SK-N-SH (cell line): Measurements from ENCODE around the gene ANGPTL8. TPM values are rescaled to one million over a fixed set of nuclear protein-coding genes. Genes with fewer than 3 reads are reported as not detected.
A peak's percentile ranks its signal among the peaks of the same experiment; 100 is the strongest.

Source experiments
- CTCF ChIA-PET: fragments of 300-600, 350-600 bp; formaldehyde crosslinking; extraction: SDS; loops from one replicate; lab custom pipeline; 2021; lab: Yijun Ruan, JAX
- POLR2A ChIA-PET: fragments of 350-600 bp; sonication (Branson Sonifier 250); formaldehyde crosslinking; extraction: SDS; loops from one replicate; lab custom pipeline; 2020; ENCODE audit warnings: antibody characterized with exemption, inconsistent platforms; lab: Yijun Ruan, JAX
- DNase-seq: peaks from one replicate; pipeline ENCODE4 v3.0.0; 2012
- H2AFZ ChIP-seq: fragments of 200-600 bp; sonication (generic); 2 replicates; pipeline ENCODE4 v1.8.1; 2016; ENCODE audit warnings: antibody characterized with exemption, mild to moderate bottlenecking, low read depth
- H3F3A ChIP-seq: fragments of 200-600 bp; sonication (generic); replicated peaks from 2 replicates; pipeline ENCODE3; 2016; ENCODE audit warnings: antibody characterized with exemption, mild to moderate bottlenecking; ENCODE audit not compliant: insufficient read depth
- H3K27ac ChIP-seq, 2 experiments: fragments of 200-500 bp in 1 of 2; fragments of 200-600 bp in 1 of 2; sonication (Bioruptor generic) in 1 of 2; sonication (generic), shearing (Covaris generic) in 1 of 2; 2 replicates each; pipeline versions ENCODE4 v1.5.1 to v1.6.1; 2014 to 2016; ENCODE audit warnings: low read depth in 2 of 2, inconsistent platforms in 1 of 2, low read length in 1 of 2, mild to moderate bottlenecking in 1 of 2, mixed read lengths in 1 of 2
- H3K27me3 ChIP-seq: fragments of 200-600 bp; sonication (generic), shearing (Covaris generic); 2 replicates; pipeline ENCODE4 v1.6.1; 2016; ENCODE audit warnings: mixed run types; ENCODE audit not compliant: insufficient read depth
- H3K36me3 ChIP-seq, 2 experiments: fragments of 200-500 bp in 1 of 2; fragments of 200-600 bp in 1 of 2; sonication (Bioruptor generic) in 1 of 2; sonication (generic) in 1 of 2; replicated peaks in 1 of 2; 2 replicates each; pipeline versions ENCODE3 to v1.5.1; 2014 to 2016; ENCODE audit warnings: low read length in 1 of 2, mild to moderate bottlenecking in 1 of 2; ENCODE audit not compliant: insufficient read depth in 2 of 2, control insufficient read depth in 1 of 2
- H3K4me1 ChIP-seq, 2 experiments: fragments of 200-500 bp in 1 of 2; fragments of 200-600 bp in 1 of 2; sonication (Bioruptor generic) in 1 of 2; sonication (generic), shearing (Covaris generic) in 1 of 2; 2 replicates each; pipeline versions ENCODE4 v1.5.1 to v1.6.1; 2014 to 2016; ENCODE audit warnings: low read depth in 1 of 2, low read length in 1 of 2, mixed run types in 1 of 2; ENCODE audit not compliant: insufficient read depth in 2 of 2, control insufficient read depth in 1 of 2
- H3K4me2 ChIP-seq: fragments of 200-600 bp; sonication (generic), shearing (Covaris generic); 2 replicates; pipeline ENCODE4 v1.6.1; 2017; ENCODE audit warnings: mixed run types
- H3K4me3 ChIP-seq, 2 experiments: fragments of 200-500 bp in 1 of 2; fragments of 200-600 bp in 1 of 2; sonication (Bioruptor generic) in 1 of 2; sonication (generic), shearing (Covaris generic) in 1 of 2; 2 replicates each; pipeline versions ENCODE4 v1.5.1 to v1.8.1; 2014 to 2016; ENCODE audit warnings: low read depth in 2 of 2, inconsistent platforms in 1 of 2, low read length in 1 of 2, mild to moderate bottlenecking in 1 of 2, mixed read lengths in 1 of 2, moderate library complexity in 1 of 2
- H3K79me2 ChIP-seq: fragments of 200-600 bp; sonication (generic); 2 replicates; pipeline ENCODE4 v1.8.1; 2017; ENCODE audit warnings: mild to moderate bottlenecking; ENCODE audit not compliant: insufficient read depth
- H3K9ac ChIP-seq: fragments of 200-600 bp; sonication (generic); 2 replicates; pipeline ENCODE4 v1.6.1; 2017; ENCODE audit warnings: mixed run types
- H3K9me2 ChIP-seq: fragments of 200-600 bp; sonication (generic); 2 replicates; pipeline ENCODE4 v1.6.1; 2017; ENCODE audit warnings: mixed run types
- H3K9me3 ChIP-seq: fragments of 200-600 bp; sonication (generic); 2 replicates; pipeline ENCODE4 v1.6.1; 2017; ENCODE audit warnings: mixed run types, mild to moderate bottlenecking, moderate library complexity
- H4K20me1 ChIP-seq: fragments of 200-600 bp; sonication (generic); 2 replicates; pipeline ENCODE4 v1.6.1; 2017; ENCODE audit warnings: mild to moderate bottlenecking, mixed run types; ENCODE audit not compliant: insufficient read depth
- CHD2 ChIP-seq: fragments of 150-350 bp; IDR thresholded peaks from 2 replicates; pipeline ENCODE4 v1.6.1; 2018; ENCODE audit warnings: low read length; ENCODE audit not compliant: partially characterized antibody
- ELF1 ChIP-seq: IDR thresholded peaks from 2 replicates; pipeline ENCODE4 v1.4.0; 2012
- EP300 ChIP-seq, 2 experiments: IDR thresholded peaks; 2 replicates each; pipeline versions ENCODE4 v1.4.0 to v1.6.1; 2012; ENCODE audit warnings: borderline replicate concordance in 1 of 2, low read depth in 1 of 2, low read length in 1 of 2
- EZH2phosphoT487 ChIP-seq: fragments of 200-600 bp; sonication (generic); IDR thresholded peaks from 2 replicates; pipeline ENCODE4 v1.6.1; 2017; ENCODE audit warnings: low read depth, mixed run types, mild to moderate bottlenecking, antibody characterized with exemption, moderate library complexity, borderline replicate concordance
- FOSL2 ChIP-seq: IDR thresholded peaks from 2 replicates; pipeline ENCODE4 v1.4.0; 2012; ENCODE audit warnings: low read depth, mild to moderate bottlenecking, moderate library complexity, borderline replicate concordance
- FOXM1 ChIP-seq: IDR thresholded peaks from 2 replicates; pipeline ENCODE4 v1.4.0; 2012; ENCODE audit warnings: low read depth, mild to moderate bottlenecking
- GABPA ChIP-seq: IDR thresholded peaks from 2 replicates; pipeline ENCODE4 v1.4.0; 2012; ENCODE audit warnings: low read depth, mild to moderate bottlenecking
- JUND ChIP-seq: IDR thresholded peaks from 2 replicates; pipeline ENCODE4 v1.4.0; 2012
- MEF2A ChIP-seq: IDR thresholded peaks from 2 replicates; pipeline ENCODE4 v1.4.0; 2012; ENCODE audit warnings: low read depth, borderline replicate concordance
- MXI1 ChIP-seq: IDR thresholded peaks from 2 replicates; pipeline ENCODE4 v1.6.1; 2012; ENCODE audit warnings: mild to moderate bottlenecking, low read depth, low read length, improper control_type of control experiment
- NFIC ChIP-seq: IDR thresholded peaks from 2 replicates; pipeline ENCODE4 v1.4.0; 2012; ENCODE audit warnings: borderline replicate concordance
- NRF1 ChIP-seq: IDR thresholded peaks from 2 replicates; pipeline ENCODE4 v1.6.1; 2012; ENCODE audit warnings: low read depth, mild to moderate bottlenecking, low read length
- POLR2AphosphoS5 ChIP-seq: IDR thresholded peaks from 2 replicates; pipeline ENCODE4 v1.6.1; 2012; ENCODE audit warnings: low read depth, low read length
- RAD21 ChIP-seq: IDR thresholded peaks from 2 replicates; pipeline ENCODE4 v1.6.1; 2012; ENCODE audit warnings: mild to moderate bottlenecking, low read length
- RCOR1 ChIP-seq: fragments of 150-350 bp; IDR thresholded peaks from 2 replicates; pipeline ENCODE4 v1.6.1; 2017; ENCODE audit warnings: antibody characterized with exemption, low read length
- RFX5 ChIP-seq: IDR thresholded peaks from 2 replicates; pipeline ENCODE4 v1.6.1; 2012; ENCODE audit warnings: mild to moderate bottlenecking, improper control_type of control experiment, low read length
- RXRA ChIP-seq: IDR thresholded peaks from 2 replicates; pipeline ENCODE4 v1.4.0; 2012; ENCODE audit warnings: low read depth, mild to moderate bottlenecking, borderline replicate concordance
- SIN3A ChIP-seq: IDR thresholded peaks from 2 replicates; pipeline ENCODE4 v1.6.1; 2012; ENCODE audit warnings: low read depth, mild to moderate bottlenecking, low read length, moderate library complexity, borderline replicate concordance
- SMC3 ChIP-seq: IDR thresholded peaks from 2 replicates; pipeline ENCODE4 v1.6.1; 2012; ENCODE audit warnings: low read depth, low read length, improper control_type of control experiment
- TEAD4 ChIP-seq: IDR thresholded peaks from 2 replicates; pipeline ENCODE4 v1.4.0; 2012; ENCODE audit warnings: mild to moderate bottlenecking, borderline replicate concordance; ENCODE audit not compliant: insufficient read depth
- WGBS: methylation state at CpG from one replicate; pipeline ENCODE4 v1.1.6; 2017; ENCODE audit warnings: low lambda C conversion rate; 5-methylcytosine and 5-hydroxymethylcytosine counted together
- polyA plus RNA-seq, 3 experiments: library from polyadenylated mRNA; depleted of rRNA; stranded (reverse); fragments of >200 nt; gene quantifications; 2 replicates each; pipeline ENCODE4 v1.2.3, GENCODE V29; 2012
- TF ChIP-seq, protein P1 (sequence below): fragments of 150-350 bp; IDR thresholded peaks from 2 replicates; pipeline ENCODE4 v1.6.1; 2017; ENCODE audit warnings: antibody characterized with exemption, low read length, low read depth, borderline replicate concordance
- TF ChIP-seq, protein P2 (sequence below): fragments of 150-350 bp; IDR thresholded peaks from 2 replicates; pipeline ENCODE4 v1.6.1; 2016; ENCODE audit warnings: mild to moderate bottlenecking, low read depth, low read length
- TF ChIP-seq, protein P3 (sequence below): IDR thresholded peaks from 2 replicates; pipeline ENCODE4 v1.4.0; 2012; ENCODE audit warnings: low read depth, borderline replicate concordance
- TF ChIP-seq, protein P4 (sequence below): IDR thresholded peaks from 2 replicates; pipeline ENCODE4; 2012
- TF ChIP-seq, protein P5 (sequence below): IDR thresholded peaks from 2 replicates; pipeline ENCODE4 v1.4.0; 2012; ENCODE audit warnings: low read depth, borderline replicate concordance

The ANGPTL8 gene
- polyA plus RNA-seq, 1 of the 3 experiments (the other 2 are of a cell fraction): 0.21 TPM

DNA sequence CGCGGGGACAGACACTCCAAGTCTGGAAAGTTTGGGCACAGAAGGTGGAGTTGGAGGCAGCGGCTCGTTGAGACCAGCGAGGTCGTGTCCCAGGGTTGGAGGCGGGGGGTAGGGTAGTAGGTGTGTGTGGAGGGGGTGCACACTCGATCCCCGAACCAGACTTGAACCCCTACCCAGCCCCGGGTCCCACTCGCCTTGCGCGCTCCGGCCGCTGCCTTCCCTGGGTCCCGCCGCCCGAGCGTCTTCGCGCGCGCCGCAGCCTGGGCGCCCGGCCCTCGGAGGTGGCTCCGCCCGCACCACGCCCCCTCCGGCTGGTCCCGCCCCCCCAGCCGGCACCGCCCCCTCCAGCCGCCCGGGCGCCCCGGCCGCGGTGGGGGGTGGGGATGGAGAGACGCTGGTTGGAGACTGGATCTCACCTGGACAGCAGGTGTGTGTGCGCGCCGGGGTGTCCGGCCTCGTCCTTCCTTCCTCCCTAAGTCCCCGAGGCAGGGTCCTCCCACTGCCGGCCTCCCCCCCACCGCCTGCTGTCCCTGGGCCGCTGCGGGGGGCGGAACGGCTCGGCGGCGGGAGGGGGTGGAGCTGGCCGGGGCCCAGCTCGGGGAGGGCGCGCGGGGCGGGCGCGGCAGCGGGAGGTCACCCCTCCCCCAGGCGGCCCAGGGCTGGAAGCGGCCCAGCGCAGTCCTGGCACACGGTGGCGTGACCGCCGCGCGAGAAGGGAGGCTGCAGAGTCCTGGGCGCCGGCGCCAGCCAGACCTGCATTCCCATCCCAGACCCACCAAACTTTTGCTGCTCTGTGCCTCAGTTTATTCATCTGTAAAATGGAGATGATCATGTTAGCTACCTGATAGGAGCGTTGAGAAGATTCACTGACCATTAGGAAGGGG is 41.9 kb upstream of the ANGPTL8 start, which contains the start of gene KANK2:
Gene KANK2 (minus strand): TSS at position 255 of the 884 bp plus-strand sequence. CDS start 3,034 bp downstream, outside the sequence.
- peaks cover 41% of the 10 kb centered on the region for H3K79me2 ChIP-seq
- H3K27ac ChIP-seq: peak within 1 kb of the TSS; percentile 57 to 89
- H3K4me1 ChIP-seq: peaks cover 5 to 16% of the 10 kb centered on the region in 2 experiments; a peak in 2 of 4 replicates
- peak within 1 kb of the TSS; percentile 91 for H3K9ac ChIP-seq
- peaks cover 8 to 22% of the 10 kb centered on the region in 2 experiments for H3K36me3 ChIP-seq
- H3F3A ChIP-seq: peaks cover 6% of the 10 kb centered on the region
- H3K4me2 ChIP-seq: peak within 1 kb of the TSS; percentile 95
- H4K20me1 ChIP-seq: peaks cover 15% of the 10 kb centered on the region
- CTCF ChIA-PET: interaction anchor here (0.6 to 2.2 kb wide), 7 partner anchors 10 to 256 kb away, joined by 3 to 18 read pairs (median 4); no protein-coding TSS in a partner anchor
- H3K9me2 ChIP-seq: no peaks in the 10 kb centered on the region
- POLR2A ChIA-PET: interaction anchor here (0.6 to 1.0 kb wide), 2 partner anchors 17 to 59 kb away, joined by 4 read pairs; no protein-coding TSS in a partner anchor
- H3K9me3 ChIP-seq: no peaks in the 10 kb centered on the region
- WGBS: 6% methylated on average over 8 of the region's 78 CpGs
- peak; percentile 99 for DNase-seq
- no peaks in the 10 kb centered on the region for H3K27me3 ChIP-seq
- H2AFZ ChIP-seq: 0 out of 2 replicates have a peak within 1 kb of the TSS, but pooled peaks have one; percentile 68
- H3K4me3 ChIP-seq: peak within 1 kb of the TSS; percentile 80 to 86
- TF ChIP-seq FOXM1 (no peak), ELF1 (no peak), RCOR1 (peak; percentile 92), RAD21 (peak; percentile 49), SIN3A (no peak), MEF2A (no peak), NFIC (peak; percentile 74), CHD2 (peak; percentile 75), NRF1 (no peak), POLR2AphosphoS5 (peak; percentile 53), JUND (no peak), EZH2phosphoT487 (no peak), GABPA (no peak), MXI1 (no peak; the same call in 1 of the 2 replicates), TEAD4 (no peak), SMC3 (peak; percentile 26; the same call in 1 of the 2 replicates), FOSL2 (no peak), EP300 (IDR thresholded peaks at IDR 0.05; ENCODE audit: borderline replicate concordance in 1 of 2, low read depth in 1 of 2, low read length in 1 of 2) (peak in 1 of 2 experiments; percentile 26; a peak in 1 of 4 replicates), RXRA (peak; percentile 51; the same call in 1 of the 2 replicates), RFX5 (no peak)
- TF ChIP-seq, protein P1, sequence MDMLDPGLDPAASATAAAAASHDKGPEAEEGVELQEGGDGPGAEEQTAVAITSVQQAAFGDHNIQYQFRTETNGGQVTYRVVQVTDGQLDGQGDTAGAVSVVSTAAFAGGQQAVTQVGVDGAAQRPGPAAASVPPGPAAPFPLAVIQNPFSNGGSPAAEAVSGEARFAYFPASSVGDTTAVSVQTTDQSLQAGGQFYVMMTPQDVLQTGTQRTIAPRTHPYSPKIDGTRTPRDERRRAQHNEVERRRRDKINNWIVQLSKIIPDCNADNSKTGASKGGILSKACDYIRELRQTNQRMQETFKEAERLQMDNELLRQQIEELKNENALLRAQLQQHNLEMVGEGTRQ: no peak
- TF ChIP-seq, protein P2, sequence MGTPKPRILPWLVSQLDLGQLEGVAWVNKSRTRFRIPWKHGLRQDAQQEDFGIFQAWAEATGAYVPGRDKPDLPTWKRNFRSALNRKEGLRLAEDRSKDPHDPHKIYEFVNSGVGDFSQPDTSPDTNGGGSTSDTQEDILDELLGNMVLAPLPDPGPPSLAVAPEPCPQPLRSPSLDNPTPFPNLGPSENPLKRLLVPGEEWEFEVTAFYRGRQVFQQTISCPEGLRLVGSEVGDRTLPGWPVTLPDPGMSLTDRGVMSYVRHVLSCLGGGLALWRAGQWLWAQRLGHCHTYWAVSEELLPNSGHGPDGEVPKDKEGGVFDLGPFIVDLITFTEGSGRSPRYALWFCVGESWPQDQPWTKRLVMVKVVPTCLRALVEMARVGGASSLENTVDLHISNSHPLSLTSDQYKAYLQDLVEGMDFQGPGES: no peak
- TF ChIP-seq, protein P3, sequence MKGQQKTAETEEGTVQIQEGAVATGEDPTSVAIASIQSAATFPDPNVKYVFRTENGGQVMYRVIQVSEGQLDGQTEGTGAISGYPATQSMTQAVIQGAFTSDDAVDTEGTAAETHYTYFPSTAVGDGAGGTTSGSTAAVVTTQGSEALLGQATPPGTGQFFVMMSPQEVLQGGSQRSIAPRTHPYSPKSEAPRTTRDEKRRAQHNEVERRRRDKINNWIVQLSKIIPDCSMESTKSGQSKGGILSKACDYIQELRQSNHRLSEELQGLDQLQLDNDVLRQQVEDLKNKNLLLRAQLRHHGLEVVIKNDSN: no peak
- TF ChIP-seq, protein P4, sequence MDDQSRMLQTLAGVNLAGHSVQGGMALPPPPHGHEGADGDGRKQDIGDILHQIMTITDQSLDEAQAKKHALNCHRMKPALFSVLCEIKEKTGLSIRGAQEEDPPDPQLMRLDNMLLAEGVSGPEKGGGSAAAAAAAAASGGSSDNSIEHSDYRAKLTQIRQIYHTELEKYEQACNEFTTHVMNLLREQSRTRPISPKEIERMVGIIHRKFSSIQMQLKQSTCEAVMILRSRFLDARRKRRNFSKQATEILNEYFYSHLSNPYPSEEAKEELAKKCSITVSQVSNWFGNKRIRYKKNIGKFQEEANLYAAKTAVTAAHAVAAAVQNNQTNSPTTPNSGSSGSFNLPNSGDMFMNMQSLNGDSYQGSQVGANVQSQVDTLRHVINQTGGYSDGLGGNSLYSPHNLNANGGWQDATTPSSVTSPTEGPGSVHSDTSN: no peak; the same call in 1 of the 2 replicates
- TF ChIP-seq, protein P5, sequence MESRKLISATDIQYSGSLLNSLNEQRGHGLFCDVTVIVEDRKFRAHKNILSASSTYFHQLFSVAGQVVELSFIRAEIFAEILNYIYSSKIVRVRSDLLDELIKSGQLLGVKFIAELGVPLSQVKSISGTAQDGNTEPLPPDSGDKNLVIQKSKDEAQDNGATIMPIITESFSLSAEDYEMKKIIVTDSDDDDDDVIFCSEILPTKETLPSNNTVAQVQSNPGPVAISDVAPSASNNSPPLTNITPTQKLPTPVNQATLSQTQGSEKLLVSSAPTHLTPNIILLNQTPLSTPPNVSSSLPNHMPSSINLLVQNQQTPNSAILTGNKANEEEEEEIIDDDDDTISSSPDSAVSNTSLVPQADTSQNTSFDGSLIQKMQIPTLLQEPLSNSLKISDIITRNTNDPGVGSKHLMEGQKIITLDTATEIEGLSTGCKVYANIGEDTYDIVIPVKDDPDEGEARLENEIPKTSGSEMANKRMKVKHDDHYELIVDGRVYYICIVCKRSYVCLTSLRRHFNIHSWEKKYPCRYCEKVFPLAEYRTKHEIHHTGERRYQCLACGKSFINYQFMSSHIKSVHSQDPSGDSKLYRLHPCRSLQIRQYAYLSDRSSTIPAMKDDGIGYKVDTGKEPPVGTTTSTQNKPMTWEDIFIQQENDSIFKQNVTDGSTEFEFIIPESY: no peak
